ENCODE measurements around the gene SLC10A1.

SLC10A1 gene

GRCh38 chr14:69789118-69789640 lies 7.9 kb downstream of the SLC10A1 start:
- in situ Hi-C loops (cut with HindIII; ENCODE audit: low sequenced_read_pairs), result no loop called here
- no peak for TF ChIP-seq CTCF (IDR thresholded peaks at IDR 0.05; ENCODE audit: low read depth, low read length, missing control alignments)
- no peak overlapping the region for H3K4me3 ChIP-seq (ENCODE audit: low read depth, low read length)
- no peak for DNase-seq (ENCODE audit: low read depth)

DNA sequence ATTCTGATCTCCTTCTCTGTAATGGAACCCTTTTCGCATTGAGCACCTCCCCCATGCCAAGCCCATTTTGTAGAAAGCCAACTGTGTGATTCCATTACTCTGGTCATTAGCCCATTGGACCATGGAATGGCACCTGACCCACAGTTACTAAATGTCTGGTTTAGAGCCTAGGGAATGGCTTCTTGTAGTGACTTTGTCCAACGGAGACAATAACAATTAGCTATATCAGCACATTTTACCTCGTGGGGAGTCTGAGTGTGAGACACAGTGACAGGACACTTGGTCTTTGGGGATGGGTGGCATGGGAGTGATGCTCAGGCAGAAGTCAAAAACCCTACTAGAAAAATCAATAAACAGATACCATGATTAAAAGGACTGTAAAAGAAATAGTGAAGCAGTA lies 10.4 kb downstream of the SLC10A1 start:
- no peak for TF ChIP-seq CTCF (IDR thresholded peaks at IDR 0.05; ENCODE audit: low read depth, low read length, missing control alignments)
- in situ Hi-C loops (cut with HindIII; ENCODE audit: low sequenced_read_pairs), result no loop called here
- DNase-seq (ENCODE audit: low read depth), result no peak
- no peak overlapping the region for H3K4me3 ChIP-seq (ENCODE audit: low read depth, low read length)

GRCh38 chr14:69784942-69785341 lies 12.1 kb downstream of the SLC10A1 start:
- DNase-seq (ENCODE audit: low read depth), result no peak
- TF ChIP-seq CTCF (IDR thresholded peaks at IDR 0.05; ENCODE audit: low read depth, low read length, missing control alignments), result no peak
- in situ Hi-C loops (cut with HindIII; ENCODE audit: low sequenced_read_pairs), result no loop called here

DNA sequence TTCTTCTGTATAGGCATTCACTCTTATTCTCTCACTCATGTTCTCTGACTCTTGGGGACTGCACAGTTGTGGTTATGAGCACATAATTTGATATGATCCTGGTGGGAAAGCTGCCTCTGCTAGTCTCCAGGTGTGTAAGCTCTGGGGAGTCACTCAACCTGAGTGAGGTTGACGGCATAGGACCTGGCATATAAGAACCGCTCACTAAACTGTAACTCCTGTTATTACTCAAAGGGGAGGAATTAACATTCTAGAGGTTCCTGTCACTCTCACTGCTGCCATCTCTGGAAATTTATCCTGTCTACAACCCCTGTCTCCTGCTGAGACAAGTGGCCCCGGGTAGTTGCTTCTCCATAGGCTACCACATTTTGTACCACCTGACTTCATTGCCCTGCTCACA lies 16.1 kb downstream of the SLC10A1 start:
- no peak for DNase-seq (ENCODE audit: low read depth)
- H3K4me3 ChIP-seq (ENCODE audit: low read depth, low read length), result no peak overlapping the region
- TF ChIP-seq CTCF (IDR thresholded peaks at IDR 0.05; ENCODE audit: low read depth, low read length, missing control alignments), result no peak
- in situ Hi-C loops (cut with HindIII; ENCODE audit: low sequenced_read_pairs), result no loop called here

More at GRCh38 chr14:69784942-69785341, 12.1 kb downstream of the SLC10A1 start:
- no peak overlapping the region for H3K4me3 ChIP-seq (ENCODE audit: low read depth, low read length)

- in situ Hi-C loops (cut with HindIII; ENCODE audit: low sequenced_read_pairs), result no loop called here
- no peak overlapping the region for H3K4me3 ChIP-seq (ENCODE audit: low read depth, low read length)
- DNase-seq (ENCODE audit: low read depth), result no peak
- no peak for TF ChIP-seq CTCF (IDR thresholded peaks at IDR 0.05; ENCODE audit: low read depth, low read length, missing control alignments)
Observed at GRCh38 chr14:69780092-69780491, 16.9 kb downstream of the SLC10A1 start.

- no peak overlapping the region for H3K4me3 ChIP-seq (ENCODE audit: low read depth, low read length)
- no peak for TF ChIP-seq CTCF (IDR thresholded peaks at IDR 0.05; ENCODE audit: low read depth, low read length, missing control alignments)
- in situ Hi-C loops (cut with HindIII; ENCODE audit: low sequenced_read_pairs), result no loop called here
- no peak for DNase-seq (ENCODE audit: low read depth)
Observed at GRCh38 chr14:69779088-69779487, 18.0 kb downstream of the SLC10A1 start.
